GM23338 (cell line): ENCODE measurements around the gene PROB1. TPM values are rescaled to one million over a fixed set of nuclear protein-coding genes. Genes with fewer than 3 reads are reported as not detected.
"Not testable (repeated sequence)": the region's sequence is repeated elsewhere in the genome, so short reads cannot be mapped to it uniquely, and the experiment has no call there.

Experiments
- ATAC-seq: fragments of 200-7000 bp; cut with Tn5 transposase; 3 replicates; pipeline ENCODE4 v1.9.1; 2020
- DNase-seq: peaks from one replicate; pipeline ENCODE4 v3.0.0-alpha.2; 2015; ENCODE audit warnings: low spot score
- H2AFZ ChIP-seq: fragments of 200-600 bp; sonication (generic); 2 replicates; pipeline ENCODE4 v1.8.0; 2016; ENCODE audit warnings: antibody characterized with exemption, mild to moderate bottlenecking, moderate library complexity
- H3F3A ChIP-seq: fragments of 200-600 bp; sonication (generic); replicated peaks from 2 replicates; pipeline ENCODE4 v1.8.0; 2017; ENCODE audit warnings: antibody characterized with exemption, mixed run types, low read depth
- H3K27ac ChIP-seq: fragments of 200-600 bp; sonication (generic); 2 replicates; pipeline ENCODE4 v1.6.1; 2016; ENCODE audit warnings: low read depth
- H3K27me3 ChIP-seq: fragments of 200-600 bp; sonication (generic); 2 replicates; pipeline ENCODE4 v1.8.0; 2016; ENCODE audit warnings: mild to moderate bottlenecking, mixed run types, moderate library complexity; ENCODE audit not compliant: insufficient read depth
- H3K36me3 ChIP-seq: fragments of 200-600 bp; sonication (generic); 2 replicates; pipeline ENCODE4 v1.8.0; 2016; ENCODE audit warnings: mild to moderate bottlenecking; ENCODE audit not compliant: insufficient read depth
- H3K4me1 ChIP-seq: fragments of 200-600 bp; sonication (generic); 2 replicates; pipeline ENCODE4 v1.8.0; 2016; ENCODE audit warnings: mild to moderate bottlenecking, moderate library complexity; ENCODE audit not compliant: insufficient read depth
- H3K4me2 ChIP-seq: fragments of 200-600 bp; sonication (generic); 2 replicates; pipeline ENCODE4 v1.7.1; 2017; ENCODE audit warnings: mixed run types
- H3K4me3 ChIP-seq: fragments of 200-600 bp; sonication (generic); 2 replicates; pipeline ENCODE4 v1.6.1; 2016; ENCODE audit warnings: mixed run types
- H3K79me2 ChIP-seq: fragments of 200-600 bp; sonication (generic); replicated peaks from 2 replicates; pipeline ENCODE4 v1.8.0; 2017; ENCODE audit warnings: mild to moderate bottlenecking; ENCODE audit not compliant: insufficient read depth
- H3K9me2 ChIP-seq: fragments of 200-600 bp; sonication (generic); 2 replicates; pipeline ENCODE4 v1.8.0; 2017; ENCODE audit not compliant: insufficient read depth
- H4K20me1 ChIP-seq: fragments of 200-600 bp; sonication (generic); replicated peaks from 2 replicates; pipeline ENCODE4 v1.8.0; 2017; ENCODE audit warnings: mild to moderate bottlenecking; ENCODE audit not compliant: insufficient read depth
- H3K27ac Mint-ChIP-seq: 2 replicates; pipeline ENCODE4 v1.8.0; 2020; ENCODE audit warnings: inconsistent platforms, mild to moderate bottlenecking, moderate library complexity, mixed read lengths
- H3K27me3 Mint-ChIP-seq: 3 replicates; pipeline ENCODE4 v1.8.0; 2022; ENCODE audit warnings: low read depth, mild to moderate bottlenecking, moderate library complexity, mixed read lengths, inconsistent platforms; ENCODE audit not compliant: insufficient read depth, poor library complexity
- H3K36me3 Mint-ChIP-seq: 3 replicates; pipeline ENCODE4 v1.8.0; 2021; ENCODE audit warnings: low read depth, mild to moderate bottlenecking, inconsistent platforms, moderate library complexity, mixed read lengths
- H3K4me1 Mint-ChIP-seq: 3 replicates; pipeline ENCODE4 v1.8.0; 2020; ENCODE audit warnings: mild to moderate bottlenecking, inconsistent platforms, mixed read lengths
- H3K4me3 Mint-ChIP-seq: 3 replicates; pipeline ENCODE4 v1.8.0; 2021; ENCODE audit warnings: moderate library complexity, mild to moderate bottlenecking, inconsistent platforms, mixed read lengths
- H3K9me3 Mint-ChIP-seq: 3 replicates; pipeline ENCODE4 v1.8.0; 2020; ENCODE audit warnings: moderate library complexity, mild to moderate bottlenecking, inconsistent platforms, mixed read lengths
- CREB1 ChIP-seq: fragments of 250-450 bp; sonication (Bioruptor Pico); IDR thresholded peaks from 2 replicates; pipeline ENCODE4 v1.5.0; 2020; ENCODE audit warnings: low read depth, mild to moderate bottlenecking, moderate library complexity
- JUNB ChIP-seq: IDR thresholded peaks from one replicate; pipeline ENCODE4 v1.6.1; 2016; ENCODE audit warnings: antibody characterized with exemption; ENCODE audit not compliant: unreplicated experiment
- ZNF114 ChIP-seq: fragments of 250-450 bp; sonication (Bioruptor Pico); IDR thresholded peaks from 2 replicates; pipeline ENCODE4 v1.5.0; 2020; ENCODE audit warnings: mild to moderate bottlenecking, moderate library complexity
- polyA plus RNA-seq: library from polyadenylated mRNA; unstranded; fragments of >200 nt; fragmentation: Nextera tagmentation; extraction: Ambion mirVana; gene quantifications from 2 replicates; pipeline ENCODE4 v1.2.1, GENCODE V29; 2016
- total RNA-seq: library from RNA; depleted of rRNA; stranded (reverse); fragments of >200 nt; shearing (Covaris generic); gene quantifications from 2 replicates; pipeline ENCODE4 v1.2.3, GENCODE V29; 2014
- TF ChIP-seq, protein P1 (sequence below): IDR thresholded peaks from 2 replicates; pipeline ENCODE4 v1.6.1; 2016; ENCODE audit warnings: antibody characterized with exemption
- TF ChIP-seq, protein P2 (sequence below): fragments of 250-450 bp; sonication (Bioruptor Pico); IDR thresholded peaks from 2 replicates; pipeline ENCODE4 v1.5.0; 2020; ENCODE audit warnings: mild to moderate bottlenecking, moderate library complexity

The PROB1 gene
- total and polyA plus RNA-seq, 2 experiments from 2014 or later, result 0.73 to 2.7 TPM

DNA sequence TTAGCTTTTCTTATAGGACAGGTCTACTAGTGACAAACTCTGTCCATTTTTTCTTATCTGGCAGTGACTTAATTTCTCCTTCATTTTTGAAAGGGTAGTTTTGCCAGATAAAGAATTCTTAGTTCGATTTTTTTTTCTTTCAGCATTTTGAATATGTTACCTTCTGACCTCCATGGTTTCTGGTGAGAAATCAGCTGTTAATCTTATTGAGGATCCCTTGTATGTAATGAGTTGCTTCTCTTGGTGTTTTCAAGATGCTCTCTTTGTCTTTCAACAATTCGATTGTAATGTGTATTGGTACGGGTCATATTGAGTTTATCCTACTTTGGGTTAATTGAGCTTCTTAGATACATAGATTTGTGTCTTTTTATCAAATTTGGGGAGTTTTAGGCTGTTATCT is 40.7 kb downstream of the PROB1 start (continued):
- TF ChIP-seq, protein P1, sequence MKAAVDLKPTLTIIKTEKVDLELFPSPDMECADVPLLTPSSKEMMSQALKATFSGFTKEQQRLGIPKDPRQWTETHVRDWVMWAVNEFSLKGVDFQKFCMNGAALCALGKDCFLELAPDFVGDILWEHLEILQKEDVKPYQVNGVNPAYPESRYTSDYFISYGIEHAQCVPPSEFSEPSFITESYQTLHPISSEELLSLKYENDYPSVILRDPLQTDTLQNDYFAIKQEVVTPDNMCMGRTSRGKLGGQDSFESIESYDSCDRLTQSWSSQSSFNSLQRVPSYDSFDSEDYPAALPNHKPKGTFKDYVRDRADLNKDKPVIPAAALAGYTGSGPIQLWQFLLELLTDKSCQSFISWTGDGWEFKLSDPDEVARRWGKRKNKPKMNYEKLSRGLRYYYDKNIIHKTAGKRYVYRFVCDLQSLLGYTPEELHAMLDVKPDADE, result no peak

DNA sequence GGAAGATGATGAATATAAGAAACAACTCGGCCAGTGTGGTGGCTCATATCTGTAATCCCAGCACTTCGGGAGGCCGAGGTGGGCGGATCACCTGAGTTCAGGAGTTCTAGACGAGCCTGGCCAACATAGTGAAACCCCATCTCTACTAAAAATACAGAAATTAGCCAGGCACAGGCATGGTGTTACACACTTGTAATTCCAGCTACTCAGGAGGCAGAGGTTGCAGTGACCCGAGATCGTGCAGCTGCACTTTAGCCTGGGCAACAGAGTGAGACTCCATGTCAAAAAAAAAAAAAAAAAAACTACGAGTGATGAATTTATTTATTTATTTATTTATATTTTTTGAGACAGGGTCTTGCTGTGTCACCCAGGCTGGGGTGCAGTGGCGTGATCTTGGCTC is 47.0 kb downstream of the PROB1 start:
- H3K4me1 ChIP-seq, H3K4me3 ChIP-seq, H3K27ac Mint-ChIP-seq, H3K27me3 Mint-ChIP-seq, H3K27me3 ChIP-seq, H3K4me3 Mint-ChIP-seq, H3F3A ChIP-seq, H3K4me2 ChIP-seq, H3K9me2 ChIP-seq, DNase-seq, ATAC-seq, H2AFZ ChIP-seq, H3K27ac ChIP-seq, H3K9me3 Mint-ChIP-seq: not testable (repeated sequence)
- H4K20me1 ChIP-seq, result peaks cover 71% of the 10 kb centered on the region
- H3K79me2 ChIP-seq, result peaks cover 100% of the 10 kb centered on the region
- peaks cover 15% of the 10 kb centered on the region for H3K36me3 ChIP-seq
- H3K36me3 Mint-ChIP-seq, result peaks cover 42% of the 10 kb centered on the region
- peaks cover 13% of the 10 kb centered on the region; the same call in 2 of the 3 replicates for H3K4me1 Mint-ChIP-seq

DNA sequence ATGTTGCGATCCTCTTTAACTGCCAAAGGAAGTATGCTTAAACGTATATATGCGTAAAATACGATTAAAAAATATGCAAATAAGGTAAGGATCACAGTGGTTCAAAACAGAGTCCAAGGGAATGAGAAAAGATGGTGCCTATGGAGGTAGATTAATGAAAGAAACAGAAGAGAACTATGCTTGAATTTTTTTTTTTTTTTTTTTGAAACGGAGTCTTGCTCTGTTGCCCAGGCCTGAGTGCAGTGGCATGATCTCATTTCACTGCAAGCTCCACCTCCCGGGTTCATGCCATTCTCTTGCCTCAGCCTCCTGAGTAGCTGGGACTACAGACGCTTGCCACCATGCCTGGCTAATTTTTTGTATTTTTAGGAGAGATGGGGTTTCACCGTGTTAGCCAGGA is 49.5 kb downstream of the PROB1 start:
- H3K79me2 ChIP-seq, result peaks cover 82% of the 10 kb centered on the region
- not testable (repeated sequence) for ATAC-seq, DNase-seq, H3K27me3 ChIP-seq, H3K4me3 Mint-ChIP-seq, H3K4me1 ChIP-seq, H3K9me2 ChIP-seq, H3K27ac Mint-ChIP-seq, H3K4me2 ChIP-seq, H2AFZ ChIP-seq, H3K27ac ChIP-seq, H3K9me3 Mint-ChIP-seq, H3K4me3 ChIP-seq, H3F3A ChIP-seq
- H3K27me3 Mint-ChIP-seq, result peaks cover 24% of the 10 kb centered on the region
- peaks cover 15% of the 10 kb centered on the region for H3K36me3 ChIP-seq
- peaks cover 61% of the 10 kb centered on the region for H4K20me1 ChIP-seq
- H3K36me3 Mint-ChIP-seq, result peaks cover 42% of the 10 kb centered on the region
- peaks cover 23% of the 10 kb centered on the region for H3K4me1 Mint-ChIP-seq

DNA sequence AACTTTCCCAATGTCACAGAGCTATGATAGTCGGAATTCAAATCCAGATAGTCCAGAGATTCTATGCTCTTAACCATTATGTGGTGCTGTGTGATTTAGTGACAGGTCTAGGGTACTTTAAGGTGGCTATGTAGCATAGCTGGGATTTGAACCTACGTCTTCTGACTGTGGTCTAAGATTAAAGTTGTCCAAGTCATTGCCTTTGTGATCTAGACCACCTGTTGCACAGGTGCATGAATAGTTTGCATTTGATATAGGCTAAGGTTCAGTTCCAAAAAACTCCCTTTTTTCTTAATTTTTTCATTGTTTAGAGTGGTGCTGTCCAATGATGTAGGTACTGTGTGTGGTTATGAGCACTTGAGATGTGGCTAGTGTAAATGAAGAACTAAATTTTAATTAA is 50.7 kb downstream of the PROB1 start:
- H4K20me1 ChIP-seq, result peaks cover 50% of the 10 kb centered on the region
- DNase-seq, result no peak
- TF ChIP-seq JUNB (no peak), CREB1 (no peak), ZNF114 (no peak)
- TF ChIP-seq, protein P2, sequence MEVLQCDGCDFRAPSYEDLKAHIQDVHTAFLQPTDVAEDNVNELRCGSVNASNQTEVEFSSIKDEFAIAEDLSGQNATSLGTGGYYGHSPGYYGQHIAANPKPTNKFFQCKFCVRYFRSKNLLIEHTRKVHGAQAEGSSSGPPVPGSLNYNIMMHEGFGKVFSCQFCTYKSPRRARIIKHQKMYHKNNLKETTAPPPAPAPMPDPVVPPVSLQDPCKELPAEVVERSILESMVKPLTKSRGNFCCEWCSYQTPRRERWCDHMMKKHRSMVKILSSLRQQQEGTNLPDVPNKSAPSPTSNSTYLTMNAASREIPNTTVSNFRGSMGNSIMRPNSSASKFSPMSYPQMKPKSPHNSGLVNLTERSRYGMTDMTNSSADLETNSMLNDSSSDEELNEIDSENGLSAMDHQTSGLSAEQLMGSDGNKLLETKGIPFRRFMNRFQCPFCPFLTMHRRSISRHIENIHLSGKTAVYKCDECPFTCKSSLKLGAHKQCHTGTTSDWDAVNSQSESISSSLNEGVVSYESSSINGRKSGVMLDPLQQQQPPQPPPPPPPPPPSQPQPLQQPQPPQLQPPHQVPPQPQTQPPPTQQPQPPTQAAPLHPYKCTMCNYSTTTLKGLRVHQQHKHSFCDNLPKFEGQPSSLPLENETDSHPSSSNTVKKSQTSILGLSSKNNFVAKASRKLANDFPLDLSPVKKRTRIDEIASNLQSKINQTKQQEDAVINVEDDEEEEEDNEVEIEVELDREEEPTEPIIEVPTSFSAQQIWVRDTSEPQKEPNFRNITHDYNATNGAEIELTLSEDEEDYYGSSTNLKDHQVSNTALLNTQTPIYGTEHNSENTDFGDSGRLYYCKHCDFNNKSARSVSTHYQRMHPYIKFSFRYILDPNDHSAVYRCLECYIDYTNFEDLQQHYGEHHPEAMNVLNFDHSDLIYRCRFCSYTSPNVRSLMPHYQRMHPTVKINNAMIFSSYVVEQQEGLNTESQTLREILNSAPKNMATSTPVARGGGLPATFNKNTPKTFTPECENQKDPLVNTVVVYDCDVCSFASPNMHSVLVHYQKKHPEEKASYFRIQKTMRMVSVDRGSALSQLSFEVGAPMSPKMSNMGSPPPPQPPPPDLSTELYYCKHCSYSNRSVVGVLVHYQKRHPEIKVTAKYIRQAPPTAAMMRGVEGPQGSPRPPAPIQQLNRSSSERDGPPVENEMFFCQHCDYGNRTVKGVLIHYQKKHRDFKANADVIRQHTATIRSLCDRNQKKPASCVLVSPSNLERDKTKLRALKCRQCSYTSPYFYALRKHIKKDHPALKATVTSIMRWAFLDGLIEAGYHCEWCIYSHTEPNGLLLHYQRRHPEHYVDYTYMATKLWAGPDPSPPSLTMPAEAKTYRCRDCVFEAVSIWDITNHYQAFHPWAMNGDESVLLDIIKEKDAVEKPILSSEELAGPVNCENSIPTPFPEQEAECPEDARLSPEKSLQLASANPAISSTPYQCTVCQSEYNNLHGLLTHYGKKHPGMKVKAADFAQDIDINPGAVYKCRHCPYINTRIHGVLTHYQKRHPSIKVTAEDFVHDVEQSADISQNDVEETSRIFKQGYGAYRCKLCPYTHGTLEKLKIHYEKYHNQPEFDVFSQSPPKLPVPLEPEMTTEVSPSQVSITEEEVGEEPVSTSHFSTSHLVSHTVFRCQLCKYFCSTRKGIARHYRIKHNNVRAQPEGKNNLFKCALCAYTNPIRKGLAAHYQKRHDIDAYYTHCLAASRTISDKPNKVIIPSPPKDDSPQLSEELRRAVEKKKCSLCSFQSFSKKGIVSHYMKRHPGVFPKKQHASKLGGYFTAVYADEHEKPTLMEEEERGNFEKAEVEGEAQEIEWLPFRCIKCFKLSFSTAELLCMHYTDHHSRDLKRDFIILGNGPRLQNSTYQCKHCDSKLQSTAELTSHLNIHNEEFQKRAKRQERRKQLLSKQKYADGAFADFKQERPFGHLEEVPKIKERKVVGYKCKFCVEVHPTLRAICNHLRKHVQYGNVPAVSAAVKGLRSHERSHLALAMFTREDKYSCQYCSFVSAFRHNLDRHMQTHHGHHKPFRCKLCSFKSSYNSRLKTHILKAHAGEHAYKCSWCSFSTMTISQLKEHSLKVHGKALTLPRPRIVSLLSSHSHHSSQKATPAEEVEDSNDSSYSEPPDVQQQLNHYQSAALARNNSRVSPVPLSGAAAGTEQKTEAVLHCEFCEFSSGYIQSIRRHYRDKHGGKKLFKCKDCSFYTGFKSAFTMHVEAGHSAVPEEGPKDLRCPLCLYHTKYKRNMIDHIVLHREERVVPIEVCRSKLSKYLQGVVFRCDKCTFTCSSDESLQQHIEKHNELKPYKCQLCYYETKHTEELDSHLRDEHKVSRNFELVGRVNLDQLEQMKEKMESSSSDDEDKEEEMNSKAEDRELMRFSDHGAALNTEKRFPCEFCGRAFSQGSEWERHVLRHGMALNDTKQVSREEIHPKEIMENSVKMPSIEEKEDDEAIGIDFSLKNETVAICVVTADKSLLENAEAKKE (CRISPR knock-in tag), result no peak

More for the DNA sequence above, 50.7 kb downstream of the PROB1 start:
- peaks cover 42% of the 10 kb centered on the region for H3K36me3 Mint-ChIP-seq
- Histone ChIP-seq H2AFZ (no peak overlapping the region), H3K9me2 (peaks cover 4% of the 10 kb centered on the region; the same call in 1 of the 2 replicates), H3K4me1 (peaks cover 8% of the 10 kb centered on the region), H3F3A (peaks cover 7% of the 10 kb centered on the region; the same call in 1 of the 2 replicates), H3K36me3 (peaks cover 15% of the 10 kb centered on the region), H3K27ac (no peak overlapping the region; the same call in 1 of the 2 replicates), H3K27me3 (no peaks in the 10 kb centered on the region), H3K4me2 (peak overlapping the region; percentile 44), H3K4me3 (peak overlapping the region; percentile 24; the same call in 1 of the 2 replicates), H3K79me2 (peaks cover 69% of the 10 kb centered on the region)
- H3K4me1 Mint-ChIP-seq, result peaks cover 23% of the 10 kb centered on the region
- no peak overlapping the region for H3K27ac Mint-ChIP-seq
- no peaks in the 10 kb centered on the region; the same call in 2 of the 3 replicates for H3K9me3 Mint-ChIP-seq
- no peak for ATAC-seq
- peaks cover 23% of the 10 kb centered on the region for H3K27me3 Mint-ChIP-seq
- peak overlapping the region; percentile 99; the same call in 2 of the 3 replicates for H3K4me3 Mint-ChIP-seq
